ENCODE measurements around the gene CES3. TPM values are rescaled to one million over a fixed set of nuclear protein-coding genes. Genes with fewer than 3 reads are reported as not detected.

The CES3 gene
- total and polyA plus RNA-seq, 9 of the 15 experiments (the other 6 are each of a cell fraction or from before 2014, with no cell fraction given), result 0.06 to 2.2 (median 0.68) TPM

GRCh38 chr16:67015313-67015731, 54.3 kb downstream of the CES3 start:
- H3K79me2 ChIP-seq (ENCODE audit: control insufficient read depth, insufficient read depth, low read length), result no peaks in the 10 kb centered on the region
- no peaks in the 10 kb centered on the region for H3K27me3 ChIP-seq (ENCODE audit: control insufficient read depth in 2 of 2, insufficient read depth in 2 of 2, low read length in 2 of 2)
- FAIRE-seq (peak; percentile 15), DNase-seq (ENCODE audit: extremely low read depth in 1 of 4, low spot score in 3 of 4) (peak in 1 of 4 experiments; percentile 37), ATAC-seq (no peak)
- ChIA-PET CTCF (ENCODE audit: low intra/inter-chr PET ratio) (interaction anchor here (0.7 to 3.0 kb wide), 5 partner anchors 38 to 140 kb away, joined by 3 to 21 read pairs (median 9); partner anchors contain the start of gene CES3), POLR2A (no interaction called here)
- H3K4me3 ChIP-seq, result no peak overlapping the region
- H3K9me1 ChIP-seq (ENCODE audit: control insufficient read depth, insufficient read depth, low read length), result no peaks in the 10 kb centered on the region
- no peak overlapping the region for H3K9ac ChIP-seq (ENCODE audit: insufficient read depth in 1 of 2, low read depth in 2 of 2, low read length in 2 of 2)
- no TSS peak for BruUV-seq (replicated peaks)
- H2AFZ ChIP-seq (ENCODE audit: low read depth, low read length), result no peak overlapping the region
- in situ Hi-C loops (cut with MboI) (loop anchor here (5.0 kb wide), 2 partner anchors 77 to 142 kb away; partner anchors contain the start of genes FBXL8 and TRADD), intact Hi-C loops (cut with micrococcal nuclease) (loop anchor here (1.0 to 10.0 kb wide), 5 partner anchors 38 to 389 kb away; partner anchors contain the start of gene MATCAP1)
- H3K4me1 ChIP-seq (replicated peaks in 1 of 2; ENCODE audit: control insufficient read depth in 2 of 2, insufficient read depth in 2 of 2, low read length in 2 of 2), result peaks cover 4 to 19% of the 10 kb centered on the region in 2 experiments; a peak in 4 of 5 replicates
- no peaks in the 10 kb centered on the region for H3K9me3 ChIP-seq (replicated peaks; ENCODE audit: control insufficient read depth, insufficient read depth, low read depth, low read length)
- H3K4me2 ChIP-seq (ENCODE audit: insufficient read depth, low read length), result no peak overlapping the region
- 65% methylated on average over 9 of the region's 9 CpGs for WGBS (ENCODE audit: insufficient coverage, low coverage, missing lambda C conversion rate)
- no peaks in the 10 kb centered on the region for H4K20me1 ChIP-seq (replicated peaks; ENCODE audit: control insufficient read depth, insufficient read depth, low read length)
- no peaks in the 10 kb centered on the region for H3K36me3 ChIP-seq (ENCODE audit: control insufficient read depth, insufficient read depth, low read length)
- no peak overlapping the region for H3K27ac ChIP-seq (ENCODE audit: extremely low read depth, low read depth, low read length)
- TF ChIP-seq XRCC5 (IDR thresholded peaks at IDR 0.05; ENCODE audit: low read depth, low read length) (no peak), ARHGAP35 (IDR thresholded peaks at IDR 0.05; ENCODE audit: partially characterized antibody) (no peak), CHD1 (IDR thresholded peaks at IDR 0.05; ENCODE audit: low read length) (no peak), ZFP91 (CRISPR knock-in tag; IDR thresholded peaks at IDR 0.05) (no peak), CTCF (IDR thresholded peaks at IDR 0.05 in 2 of 3, conservative IDR thresholded peaks at IDR 0.05 in 1 of 3; ENCODE audit: insufficient read depth in 2 of 3, low read depth in 1 of 3, low read length in 3 of 3) (peak; percentile 32 to 66 (median 49); a peak in 4 of 6 replicates), ARID2 (IDR thresholded peaks at IDR 0.05) (peak; percentile 52; the same call in 1 of the 2 replicates), PHB2 (IDR thresholded peaks at IDR 0.05; ENCODE audit: low read depth) (no peak), SMC3 (conservative IDR thresholded peaks at IDR 0.05; ENCODE audit: insufficient read depth, low read depth, low read length) (0 out of 2 replicates have a peak, but pooled peaks have one; percentile 30), CBFA2T2 (conservative IDR thresholded peaks at IDR 0.05) (no peak), ASH1L (IDR thresholded peaks at IDR 0.05; ENCODE audit: borderline replicate concordance, low read depth, partially characterized antibody) (no peak), DIDO1 (tag; IDR thresholded peaks at IDR 0.05; ENCODE audit: low read depth) (no peak)

Data from K562 (cell line).